22Rv1 (cell line): Measurements from ENCODE around the gene POU2F1.

ENCODE experiments used
- H3K27ac ChIP-seq: fragments of 450-650 bp; 2 replicates; pipeline ENCODE4 v1.5.1; 2017
- ZFX ChIP-seq: fragments of 450-650 bp; IDR thresholded peaks from 2 replicates; pipeline ENCODE4 v1.6.1; 2017; ENCODE audit warnings: antibody characterized with exemption, borderline replicate concordance
- TF ChIP-seq, protein P1 (sequence below): fragments of 450-650 bp; IDR thresholded peaks from 2 replicates; pipeline ENCODE4 v1.5.1; 2017; ENCODE audit warnings: mild to moderate bottlenecking

POU2F1 gene

DNA sequence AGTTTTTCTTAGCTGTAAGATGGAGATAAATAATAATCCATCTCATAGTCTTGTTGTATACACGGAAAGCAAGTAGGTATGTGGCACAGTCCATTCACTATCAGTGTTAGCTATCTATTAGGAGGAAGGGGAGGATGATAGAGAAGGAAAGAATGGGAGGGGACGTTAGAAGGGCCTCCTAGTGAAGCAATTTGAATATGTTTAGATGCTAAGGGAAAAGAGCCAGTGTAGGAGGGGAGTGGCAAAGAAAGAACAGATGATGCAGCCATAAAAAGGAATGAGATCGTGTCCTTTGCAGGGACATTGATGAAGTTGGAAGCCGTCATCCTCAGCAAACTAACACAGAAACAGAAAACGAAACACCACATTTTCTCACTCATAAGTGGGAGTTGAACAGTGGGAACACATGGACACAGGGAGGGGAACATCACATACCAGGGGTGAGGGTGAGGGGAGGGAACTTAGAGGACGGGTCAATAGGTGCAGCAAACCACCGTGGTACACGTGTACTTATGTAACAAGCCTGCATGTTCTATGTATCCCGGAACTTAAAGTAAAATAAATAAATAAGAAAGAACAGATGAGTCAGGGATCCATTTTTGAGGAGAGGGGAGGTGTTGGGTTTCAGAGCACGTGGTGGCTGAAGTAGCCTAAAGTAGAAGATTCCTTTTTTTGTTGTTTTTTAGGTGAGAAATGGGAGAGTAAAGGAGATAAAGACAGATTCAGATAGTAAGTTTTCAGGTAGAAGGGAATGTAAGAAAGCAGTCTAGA is 124.1 kb downstream of the POU2F1 start:
- TF ChIP-seq, protein P1, sequence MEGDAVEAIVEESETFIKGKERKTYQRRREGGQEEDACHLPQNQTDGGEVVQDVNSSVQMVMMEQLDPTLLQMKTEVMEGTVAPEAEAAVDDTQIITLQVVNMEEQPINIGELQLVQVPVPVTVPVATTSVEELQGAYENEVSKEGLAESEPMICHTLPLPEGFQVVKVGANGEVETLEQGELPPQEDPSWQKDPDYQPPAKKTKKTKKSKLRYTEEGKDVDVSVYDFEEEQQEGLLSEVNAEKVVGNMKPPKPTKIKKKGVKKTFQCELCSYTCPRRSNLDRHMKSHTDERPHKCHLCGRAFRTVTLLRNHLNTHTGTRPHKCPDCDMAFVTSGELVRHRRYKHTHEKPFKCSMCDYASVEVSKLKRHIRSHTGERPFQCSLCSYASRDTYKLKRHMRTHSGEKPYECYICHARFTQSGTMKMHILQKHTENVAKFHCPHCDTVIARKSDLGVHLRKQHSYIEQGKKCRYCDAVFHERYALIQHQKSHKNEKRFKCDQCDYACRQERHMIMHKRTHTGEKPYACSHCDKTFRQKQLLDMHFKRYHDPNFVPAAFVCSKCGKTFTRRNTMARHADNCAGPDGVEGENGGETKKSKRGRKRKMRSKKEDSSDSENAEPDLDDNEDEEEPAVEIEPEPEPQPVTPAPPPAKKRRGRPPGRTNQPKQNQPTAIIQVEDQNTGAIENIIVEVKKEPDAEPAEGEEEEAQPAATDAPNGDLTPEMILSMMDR = no peak
- TF ChIP-seq ZFX = no peak
- no peak overlapping the region for H3K27ac ChIP-seq

- H3K27ac ChIP-seq = no peak overlapping the region
- TF ChIP-seq ZFX = no peak
- TF ChIP-seq, protein P1 = no peak
Observed at GRCh38 chr1:167345386-167345733, 124.7 kb downstream of the POU2F1 start.

- no peak overlapping the region for H3K27ac ChIP-seq
- TF ChIP-seq, protein P1 = no peak
- no peak for TF ChIP-seq ZFX
Observed at GRCh38 chr1:167357305-167357704, 136.6 kb downstream of the POU2F1 start.

DNA sequence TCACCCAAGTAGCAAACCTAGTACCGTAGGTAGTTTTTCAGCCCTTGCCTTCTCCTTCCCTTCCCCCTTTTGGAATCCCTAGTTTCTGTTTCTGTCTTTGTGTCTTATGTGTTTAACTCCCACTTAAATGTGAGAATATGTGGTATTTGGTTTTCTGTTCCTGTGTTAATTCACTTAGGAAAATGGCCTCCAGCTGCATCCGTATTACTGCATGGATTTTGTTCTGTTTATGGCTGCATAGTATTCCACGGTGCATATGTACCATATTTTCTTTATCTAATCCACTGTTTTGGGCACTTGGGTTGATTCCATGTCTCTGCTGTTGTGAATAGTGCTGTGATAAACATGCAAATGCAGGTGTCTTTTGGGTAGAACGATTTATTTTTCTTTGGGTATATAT is 138.6 kb downstream of the POU2F1 start:
- H3K27ac ChIP-seq = no peak overlapping the region
- no peak for TF ChIP-seq ZFX
- TF ChIP-seq, protein P1 = no peak

GRCh38 chr1:167360120-167360519 is 139.4 kb downstream of the POU2F1 start:
- no peak overlapping the region for H3K27ac ChIP-seq
- TF ChIP-seq, protein P1 = no peak
- TF ChIP-seq ZFX = no peak

DNA sequence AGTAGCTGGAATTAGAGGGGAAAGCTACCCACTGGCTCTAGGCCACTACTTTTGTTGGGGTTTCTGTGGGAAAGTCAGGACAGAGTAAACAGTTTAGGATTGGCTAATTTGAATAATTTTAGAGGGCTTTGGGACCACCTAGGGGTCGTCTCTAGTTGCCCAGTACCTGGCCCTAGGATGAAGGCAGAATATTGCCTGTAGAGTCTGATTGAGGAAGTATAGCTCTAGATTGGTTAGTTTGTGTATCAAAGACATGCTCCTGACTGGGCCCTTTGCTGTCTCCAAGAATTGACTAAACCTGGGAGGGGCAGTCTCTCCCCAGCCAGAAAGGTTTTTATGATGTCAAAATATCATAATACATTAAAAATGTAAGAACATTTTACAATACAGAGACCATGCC is 142.0 kb downstream of the POU2F1 start:
- H3K27ac ChIP-seq = no peak overlapping the region
- TF ChIP-seq, protein P1 = no peak
- TF ChIP-seq ZFX = no peak

DNA sequence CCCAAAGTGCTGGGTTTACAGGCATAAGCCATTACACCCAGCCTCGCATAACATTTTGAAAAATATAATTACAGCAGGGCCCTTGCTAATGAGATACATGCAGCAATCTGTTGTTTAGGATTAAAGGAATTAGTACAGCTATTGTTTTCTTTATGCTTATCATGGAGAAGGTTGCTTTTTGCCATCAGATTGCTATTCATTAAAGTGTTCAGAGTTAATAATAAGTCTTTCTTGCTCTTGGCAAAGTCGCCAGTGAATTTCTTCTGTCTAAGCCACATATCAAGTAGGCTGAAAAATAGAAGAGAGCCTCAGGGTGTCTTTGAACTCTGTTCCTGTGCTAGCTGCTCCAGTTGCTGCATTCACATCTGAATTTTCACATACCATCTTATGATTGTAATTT is 144.1 kb downstream of the POU2F1 start:
- no peak for TF ChIP-seq ZFX
- TF ChIP-seq, protein P1 = no peak
- no peak overlapping the region for H3K27ac ChIP-seq
